ENCODE results near the gene TBC1D22A.
"Not testable (repeated sequence)": the region's sequence is repeated elsewhere in the genome, so short reads cannot be mapped to it uniquely, and the experiment has no call there.

TBC1D22A gene

DNA sequence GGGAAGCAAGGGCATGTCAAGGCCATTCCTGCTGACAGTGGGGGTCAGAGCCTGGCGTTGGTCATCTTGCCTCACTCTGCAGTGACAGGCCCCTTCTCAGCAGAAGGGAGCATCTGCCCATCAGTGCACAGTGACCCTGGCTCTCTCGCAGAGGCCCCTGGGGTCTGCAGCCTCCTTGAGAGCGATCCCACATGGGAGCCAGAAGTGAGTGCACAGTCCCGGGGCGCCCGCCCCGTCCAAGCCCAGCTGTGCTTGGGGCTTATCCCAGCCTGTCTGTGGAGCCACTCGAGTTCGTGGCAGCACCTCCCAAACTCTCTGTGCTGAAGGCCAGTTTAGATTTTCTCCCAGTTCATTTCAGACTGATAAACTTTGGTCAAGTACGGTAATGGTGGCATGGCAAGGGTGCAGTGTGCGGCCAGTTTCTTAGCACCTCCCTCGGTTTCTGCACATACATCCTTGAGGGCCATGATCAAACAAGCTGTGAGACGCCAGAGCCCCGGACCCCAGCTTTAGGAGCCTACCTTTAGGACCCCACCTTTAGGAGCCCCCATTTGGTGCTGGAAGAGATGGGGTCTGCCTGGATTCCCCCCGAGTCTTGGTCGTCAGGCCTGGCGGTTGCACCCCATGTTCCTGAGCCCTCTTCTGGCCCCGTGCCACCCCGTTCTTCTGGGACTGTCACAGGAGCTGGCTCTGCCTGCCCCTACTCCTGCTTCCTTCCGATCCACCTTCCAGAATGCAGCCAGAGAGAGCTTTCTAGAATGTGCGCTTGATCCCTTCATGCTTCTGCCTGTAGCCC is 369.4 kb downstream of the TBC1D22A start:
- no peak for DNase-seq

DNA sequence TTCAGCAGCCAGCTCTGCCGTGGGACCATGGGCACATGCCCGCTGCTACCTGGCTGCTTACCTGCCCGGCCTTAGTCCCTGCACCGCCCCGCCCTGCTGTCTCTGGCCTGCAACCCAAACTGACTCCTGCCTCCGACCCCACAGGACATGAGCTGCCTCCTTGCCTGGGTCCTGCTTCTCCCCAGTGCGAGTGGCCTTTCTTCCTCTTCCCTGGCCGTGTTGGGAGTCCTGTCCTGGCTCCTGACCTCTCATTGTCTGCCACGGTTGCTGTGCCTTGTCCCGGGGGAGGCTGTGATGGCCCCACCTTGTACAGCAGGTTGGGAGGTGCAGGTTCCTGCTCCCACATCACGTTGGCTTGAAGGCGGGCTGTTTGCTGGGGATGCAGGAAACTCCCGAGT is 370.0 kb downstream of the TBC1D22A start:
- no peak for DNase-seq

DNA sequence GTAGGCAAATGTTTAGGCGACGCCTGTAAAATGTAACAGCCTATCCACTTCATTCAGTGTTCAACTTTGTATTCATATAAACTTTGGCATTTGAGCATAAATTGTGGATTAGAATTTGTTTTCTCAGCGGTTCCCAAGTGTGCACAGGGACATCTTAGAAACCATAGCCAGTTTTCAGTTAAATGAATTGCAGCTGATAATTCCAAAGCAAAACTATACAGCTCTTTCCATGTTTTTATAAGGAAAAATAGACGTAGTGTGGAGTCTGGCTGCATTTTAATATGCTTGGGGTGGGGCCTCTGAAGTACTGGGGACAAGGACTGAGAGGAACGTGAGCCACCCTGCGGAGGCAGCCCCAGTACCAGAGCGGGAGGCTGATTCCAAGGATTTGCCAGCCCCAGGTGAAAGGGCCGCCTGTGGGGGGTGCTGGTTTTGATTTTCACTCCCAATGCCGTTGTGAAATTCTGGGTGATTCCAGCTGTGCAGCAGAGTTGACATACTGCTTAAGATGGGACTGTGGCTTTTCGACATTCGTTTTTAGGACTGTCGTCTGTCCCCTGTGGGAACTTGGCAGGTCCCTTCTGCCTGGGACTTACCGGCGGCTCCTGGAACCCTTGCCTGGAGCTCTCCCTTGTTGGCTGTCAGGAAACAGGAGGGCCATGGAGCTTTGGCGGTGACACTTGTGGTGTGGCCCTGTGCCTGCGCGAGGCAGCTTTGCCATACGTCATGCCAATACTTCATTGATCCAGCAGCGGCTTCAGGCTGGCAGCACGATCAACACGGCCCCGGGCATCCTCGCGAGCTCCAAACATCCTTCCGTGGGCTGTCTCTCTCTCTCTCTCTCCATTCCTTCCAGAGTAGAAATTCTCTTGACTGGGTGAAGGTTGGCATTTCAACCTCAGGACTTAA is 370.9 kb downstream of the TBC1D22A start:
- no peak for DNase-seq

DNA sequence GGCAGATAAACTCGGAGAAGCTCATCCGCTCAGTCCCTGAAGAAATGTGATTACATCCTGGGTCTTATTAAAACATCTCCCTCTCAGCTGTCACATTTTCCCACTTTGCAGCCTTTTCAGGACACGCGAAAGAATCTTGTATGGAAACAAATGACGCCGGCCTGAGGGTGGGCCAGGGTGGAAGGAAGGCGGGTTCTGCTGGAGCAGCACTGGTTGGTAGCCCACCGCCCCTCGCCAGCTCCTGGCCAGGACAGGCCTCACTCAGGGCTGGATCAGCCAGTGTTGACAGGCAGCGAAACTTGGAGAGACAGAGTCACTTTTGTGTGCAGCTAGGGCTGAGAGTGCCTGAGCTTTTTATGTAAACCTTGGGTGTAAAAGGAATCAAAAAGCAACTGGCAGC is 371.8 kb downstream of the TBC1D22A start:
- DNase-seq = no peak

DNA sequence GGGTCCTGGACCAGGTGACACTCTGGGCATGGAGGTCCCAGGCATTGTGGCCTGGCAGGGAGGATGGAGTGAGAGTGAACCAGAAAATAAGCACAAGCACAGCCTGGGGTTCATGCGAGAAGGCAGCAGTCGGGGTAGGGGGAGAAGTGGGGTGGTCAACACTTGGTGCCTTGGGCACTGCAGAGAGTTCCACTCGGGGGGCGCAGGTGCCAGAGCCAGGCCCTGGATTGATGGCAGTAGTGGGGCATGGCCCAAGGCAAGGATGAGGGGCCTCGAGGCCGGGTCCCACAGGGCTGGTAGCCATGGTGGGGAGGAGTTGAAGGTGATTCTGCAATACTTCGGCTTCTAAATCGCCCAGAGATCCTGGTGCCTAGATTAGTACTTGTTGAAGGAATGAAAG is 372.9 kb downstream of the TBC1D22A start:
- DNase-seq = no peak

DNA sequence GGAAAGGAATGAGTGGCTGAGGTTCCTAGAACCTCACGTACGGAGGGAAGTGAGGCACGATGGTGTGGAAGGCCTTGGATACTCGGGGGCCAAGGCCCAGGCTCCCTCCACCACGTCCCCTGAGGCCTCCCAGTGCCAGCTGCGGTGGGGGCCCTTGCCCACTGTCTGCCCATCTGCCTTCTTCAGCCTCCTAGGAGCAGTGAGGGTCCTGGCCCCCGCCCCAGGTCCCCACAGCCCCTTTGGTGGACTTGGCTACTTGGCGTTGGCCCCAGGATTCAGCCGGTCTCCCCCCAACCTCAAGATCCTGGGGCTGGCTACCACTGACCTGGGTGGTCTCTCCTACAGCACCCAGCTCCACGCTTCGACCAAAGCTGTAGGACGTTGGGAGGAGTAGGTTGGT is 373.6 kb downstream of the TBC1D22A start:
- no peak for DNase-seq

DNA sequence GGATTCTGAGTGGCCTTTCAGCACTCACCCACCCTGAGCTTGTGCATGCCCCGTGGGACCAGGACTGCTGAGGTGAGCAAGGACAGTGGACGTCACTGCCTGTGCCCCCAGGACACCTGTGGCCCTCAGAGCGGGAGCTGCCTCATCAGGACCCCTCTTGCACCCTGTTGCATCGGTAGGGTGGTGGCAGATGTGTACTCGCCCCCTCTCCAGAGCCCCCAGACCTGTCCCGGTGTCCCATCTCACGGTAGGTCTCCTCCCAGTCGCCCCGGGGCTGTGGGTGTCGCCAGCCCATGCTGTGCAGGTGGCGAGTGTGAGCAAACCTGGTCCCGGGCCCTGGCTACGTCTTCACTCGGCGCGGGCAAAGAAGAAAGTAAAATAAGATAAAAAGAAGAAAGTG is 374.2 kb downstream of the TBC1D22A start:
- DNase-seq = no peak

DNA sequence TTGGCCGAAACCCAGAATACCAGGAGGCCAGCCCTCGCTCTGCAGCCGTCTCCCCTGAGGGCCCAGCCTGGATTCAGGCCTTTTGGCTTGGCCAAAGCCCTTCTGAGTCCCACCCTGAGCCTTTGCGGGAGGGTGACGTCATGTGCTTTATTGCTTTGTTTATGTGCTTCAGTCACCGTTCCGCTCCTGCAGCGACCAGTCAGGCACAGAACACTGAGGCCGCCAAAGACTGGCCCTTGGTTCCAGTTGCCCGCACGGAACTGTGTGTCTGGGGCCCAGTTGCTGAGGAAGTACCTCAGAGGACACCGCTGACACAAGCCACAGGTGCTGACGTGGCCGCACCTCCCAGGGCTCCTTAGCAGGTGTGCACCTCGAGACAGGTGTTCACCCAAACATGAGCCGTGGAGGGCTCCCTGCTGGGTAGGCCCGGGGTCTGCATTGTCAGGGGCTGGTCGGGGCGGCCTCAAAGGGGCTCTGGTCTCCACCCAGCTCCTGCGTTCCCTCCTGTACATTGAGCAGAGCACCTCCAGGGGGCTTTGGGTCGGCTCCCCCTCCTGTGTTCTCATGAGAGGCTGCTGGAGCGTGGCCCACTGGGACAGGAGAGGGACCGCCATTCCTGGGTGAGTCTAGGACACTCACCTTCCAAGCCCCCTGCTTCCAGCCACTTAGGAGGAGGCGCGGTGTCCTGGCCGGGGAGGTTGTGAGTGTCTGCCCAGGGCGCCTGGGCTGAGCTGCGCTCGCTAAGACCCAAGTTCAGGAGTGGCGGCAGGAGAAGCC is 376.8 kb downstream of the TBC1D22A start:
- no peak for DNase-seq

DNA sequence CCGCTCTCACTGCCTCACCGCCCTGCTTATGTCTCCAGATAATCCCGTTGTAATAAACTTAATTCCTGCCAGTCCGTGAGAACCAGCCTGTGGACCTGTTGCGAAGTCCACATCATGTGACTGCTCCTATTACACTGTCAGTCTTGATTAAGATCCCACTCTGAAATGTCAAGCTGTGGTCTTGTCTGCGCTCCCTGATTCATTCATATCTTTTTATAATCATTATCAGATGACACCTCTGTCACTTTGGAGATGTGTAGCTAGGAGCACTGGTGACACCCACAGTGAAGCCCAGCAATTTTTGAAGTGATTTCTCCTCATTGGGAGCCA is 377.3 kb downstream of the TBC1D22A start:
- no peak for DNase-seq

DNA sequence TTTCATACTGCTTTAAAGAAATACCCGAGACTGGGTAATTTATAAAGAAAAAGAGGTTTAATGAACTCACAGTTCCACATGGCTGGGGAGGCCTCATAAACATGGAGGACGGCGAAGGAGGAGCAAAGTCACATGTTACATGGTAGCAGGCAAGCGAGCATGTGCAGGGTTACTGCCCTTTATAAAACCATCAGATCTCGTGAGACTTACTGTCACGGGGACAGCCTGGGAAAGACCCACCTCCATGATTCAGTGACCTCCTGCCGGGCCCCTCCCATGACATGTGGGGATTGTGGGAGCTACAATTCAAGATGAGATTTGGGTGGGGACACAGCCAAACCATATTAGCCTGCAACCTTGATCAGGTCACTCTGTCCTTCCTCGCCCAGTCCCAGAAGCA is 378.5 kb downstream of the TBC1D22A start:
- DNase-seq = not testable (repeated sequence)

DNA sequence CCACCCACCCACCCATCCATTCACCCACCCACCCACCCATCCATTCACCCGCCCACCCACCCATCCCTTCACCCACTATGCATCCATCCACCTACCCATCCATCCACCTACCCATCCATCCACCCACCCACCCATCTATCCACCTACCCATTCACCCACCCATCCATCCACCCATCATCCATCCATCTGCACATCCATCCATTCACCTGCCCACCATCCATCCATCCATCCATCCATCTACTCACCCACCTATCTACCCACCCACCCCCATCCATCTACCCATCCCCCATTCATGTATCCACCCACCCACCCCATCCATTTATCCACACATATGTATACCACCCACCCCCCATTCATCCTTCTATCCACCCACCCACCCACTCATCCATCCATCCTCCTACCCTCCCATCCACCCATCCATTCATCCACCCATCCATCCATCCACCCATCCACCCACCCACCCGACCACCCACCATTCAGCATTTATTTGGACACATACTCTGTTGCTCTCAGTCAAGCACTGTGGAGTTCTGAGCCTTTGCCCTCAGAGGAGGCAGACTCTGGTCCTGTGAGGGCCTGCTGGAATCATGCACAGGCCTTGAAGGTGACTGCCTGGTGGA is 380.1 kb downstream of the TBC1D22A start:
- no peak for DNase-seq

DNA sequence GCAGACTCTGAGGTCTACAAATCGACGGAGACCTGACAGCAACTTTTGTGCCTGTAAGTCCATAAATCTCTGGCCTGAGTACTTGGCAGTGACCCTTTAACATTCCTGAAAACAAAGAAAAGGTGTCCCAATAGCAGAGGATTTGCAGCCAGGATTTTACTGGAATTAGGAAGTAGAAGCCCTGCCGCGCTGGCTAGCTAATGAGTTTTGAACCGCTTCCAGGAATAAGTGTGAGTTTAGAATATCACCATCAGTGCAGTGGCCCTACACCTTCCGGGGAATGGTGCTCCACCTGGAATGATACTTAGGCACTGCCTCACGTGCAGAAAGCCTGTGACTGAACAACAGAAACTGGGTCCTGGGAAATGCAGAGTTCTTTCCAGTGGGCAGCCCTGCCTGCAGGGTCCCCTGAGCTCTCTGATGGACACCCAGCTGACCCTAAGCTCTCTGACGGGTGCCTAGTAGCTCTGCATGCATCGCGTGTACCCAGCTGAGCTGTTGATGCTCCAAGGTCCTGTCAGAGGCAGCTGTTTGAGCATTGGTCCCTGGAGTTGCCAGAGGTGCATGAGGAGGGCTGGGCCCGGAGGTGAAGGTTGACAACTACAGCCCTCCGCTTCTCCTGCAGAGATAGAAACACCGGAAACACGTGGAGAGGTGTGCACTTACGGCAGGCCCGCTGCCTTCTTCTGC is 380.9 kb downstream of the TBC1D22A start:
- DNase-seq = no peak

DNA sequence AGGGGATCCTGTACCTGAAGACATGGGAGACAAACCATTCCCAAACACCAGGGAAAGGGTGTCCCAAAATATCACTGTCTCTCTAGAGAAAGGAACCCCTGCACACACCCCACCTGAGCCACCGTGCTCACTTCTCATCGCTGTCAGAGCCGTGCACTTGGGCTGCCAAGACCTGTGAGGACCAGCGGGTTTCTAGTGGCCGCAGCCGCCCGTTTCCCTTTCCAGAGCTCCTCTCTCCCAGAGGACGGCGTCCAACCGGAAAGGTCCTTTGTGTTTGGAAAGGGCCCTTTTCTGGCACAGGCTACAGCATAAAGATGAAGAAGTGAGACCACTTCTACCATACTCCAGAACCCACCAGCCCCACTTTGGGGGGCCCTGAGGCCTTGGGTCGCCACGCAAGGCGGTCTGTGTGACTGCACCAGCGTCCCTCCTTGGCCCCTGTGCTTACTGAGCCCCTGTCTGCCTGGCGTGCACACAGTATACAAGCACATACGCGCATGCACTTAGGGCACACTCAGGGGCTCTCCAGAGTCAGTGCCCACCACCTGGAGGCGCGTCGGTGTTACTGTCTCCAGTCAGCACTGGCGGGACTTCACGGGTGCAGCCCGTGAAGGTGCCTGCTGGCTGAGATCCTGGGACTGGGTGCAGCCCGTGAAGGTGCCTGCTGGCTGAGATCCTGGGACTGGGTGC is 381.8 kb downstream of the TBC1D22A start:
- no peak for DNase-seq

DNA sequence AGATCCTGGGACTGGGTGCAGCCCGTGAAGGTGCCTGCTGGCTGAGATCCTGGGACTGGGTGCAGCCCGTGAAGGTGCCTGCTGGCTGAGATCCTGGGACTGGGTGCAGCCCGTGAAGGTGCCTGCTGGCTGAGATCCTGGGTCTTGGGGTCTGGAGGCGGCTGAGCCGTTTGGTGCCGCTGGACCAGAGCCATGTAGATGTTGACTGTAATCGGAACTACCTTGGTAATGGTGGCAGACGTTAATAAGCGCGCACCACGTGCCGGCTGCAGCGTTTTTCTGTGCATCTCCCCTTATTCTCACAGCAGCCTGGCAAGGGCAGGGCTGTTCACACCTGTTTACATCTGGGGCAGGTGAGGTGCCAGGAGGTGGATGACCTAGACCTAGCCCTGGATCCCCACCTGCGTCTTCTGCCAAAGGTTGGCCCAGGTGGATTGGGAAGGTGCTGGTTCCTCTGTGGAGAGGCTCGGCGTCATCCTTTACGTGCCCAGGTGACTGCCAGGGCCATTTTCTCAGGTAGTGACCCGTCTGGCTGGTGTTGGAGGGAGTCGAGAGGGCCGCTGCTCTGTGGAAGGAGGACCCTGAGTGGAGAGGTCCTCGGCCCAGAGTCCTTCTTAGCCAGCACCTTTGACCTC is 382.5 kb downstream of the TBC1D22A start:
- no peak for DNase-seq

DNA sequence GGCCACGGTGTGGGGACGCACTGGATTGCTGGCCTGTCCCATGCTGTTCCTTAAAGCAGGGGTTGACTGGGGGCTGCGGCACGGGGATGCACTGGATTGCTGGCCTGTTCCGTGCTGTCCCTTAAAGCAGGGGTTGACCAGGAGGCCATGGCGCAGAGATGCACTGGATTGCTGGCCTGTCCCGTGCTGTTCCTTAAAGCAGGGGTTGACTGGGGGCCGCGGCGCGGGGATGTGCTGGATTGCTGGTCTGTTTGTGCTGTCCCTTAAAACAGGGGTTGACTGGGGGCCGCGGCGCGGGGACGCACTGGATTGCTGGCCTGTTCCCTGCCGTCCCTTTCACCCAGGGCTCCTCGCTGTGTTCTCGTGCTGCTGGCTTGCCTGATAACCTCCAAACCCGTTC is 383.4 kb downstream of the TBC1D22A start:
- DNase-seq = no peak

DNA sequence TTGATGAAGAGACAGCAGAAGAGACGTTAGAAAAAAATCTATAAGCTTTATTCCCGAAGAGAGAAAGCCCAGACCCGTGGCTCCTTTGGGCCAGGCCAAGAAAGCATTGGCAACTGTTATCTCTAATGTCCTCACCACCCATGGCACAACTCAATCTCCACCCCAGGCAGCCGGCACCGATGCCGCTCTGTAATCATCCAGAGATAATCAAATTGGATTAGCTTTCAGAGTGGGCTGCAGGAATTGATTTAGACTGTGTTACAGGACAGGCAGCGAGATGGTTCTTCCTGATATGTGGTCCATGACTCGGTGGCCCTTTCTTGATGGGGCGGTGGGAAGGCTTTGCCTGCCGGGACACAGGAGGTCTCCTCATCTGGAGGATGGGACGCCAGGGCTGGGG is 383.9 kb downstream of the TBC1D22A start:
- DNase-seq = no peak

DNA sequence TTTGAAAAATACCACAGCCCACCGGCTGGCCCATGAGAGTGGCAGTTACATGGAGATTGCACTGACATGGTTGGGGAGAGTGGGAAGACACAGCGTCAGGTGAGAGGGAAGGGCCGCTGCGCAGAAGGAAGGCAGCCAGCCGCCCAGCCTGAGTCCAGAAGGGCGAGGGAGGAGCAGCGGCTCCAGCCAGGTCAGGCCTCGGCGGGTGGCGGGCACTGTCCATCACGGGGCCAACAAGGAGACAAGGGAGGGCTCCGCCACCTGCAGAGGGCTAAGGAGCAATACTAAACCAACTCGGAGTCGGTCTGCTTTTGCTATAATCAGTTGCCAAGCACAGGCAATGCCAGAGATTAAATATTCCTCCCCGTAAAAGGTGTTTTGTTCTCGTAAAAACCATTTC is 384.5 kb downstream of the TBC1D22A start:
- DNase-seq = no peak

DNA sequence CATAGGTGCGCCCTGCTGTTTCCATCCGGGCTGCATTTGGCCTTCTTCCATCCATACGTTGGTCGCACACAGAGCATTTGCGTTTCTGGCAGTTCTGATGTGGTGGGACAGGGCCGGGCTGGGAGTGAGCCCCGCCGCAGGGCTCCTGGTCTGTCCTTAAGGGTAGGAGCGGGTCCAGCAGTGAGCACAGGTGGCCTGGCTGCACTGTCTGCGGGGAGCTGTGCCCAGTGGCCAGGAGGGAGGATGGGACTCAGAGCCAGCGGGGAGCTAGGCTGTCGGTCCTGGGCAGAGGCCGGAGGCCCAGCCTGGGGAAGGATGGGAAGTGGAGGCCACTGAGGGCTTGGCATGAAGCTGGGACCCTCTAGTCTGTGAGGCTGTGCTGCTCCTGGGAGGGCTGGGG is 385.1 kb downstream of the TBC1D22A start:
- DNase-seq = no peak

DNA sequence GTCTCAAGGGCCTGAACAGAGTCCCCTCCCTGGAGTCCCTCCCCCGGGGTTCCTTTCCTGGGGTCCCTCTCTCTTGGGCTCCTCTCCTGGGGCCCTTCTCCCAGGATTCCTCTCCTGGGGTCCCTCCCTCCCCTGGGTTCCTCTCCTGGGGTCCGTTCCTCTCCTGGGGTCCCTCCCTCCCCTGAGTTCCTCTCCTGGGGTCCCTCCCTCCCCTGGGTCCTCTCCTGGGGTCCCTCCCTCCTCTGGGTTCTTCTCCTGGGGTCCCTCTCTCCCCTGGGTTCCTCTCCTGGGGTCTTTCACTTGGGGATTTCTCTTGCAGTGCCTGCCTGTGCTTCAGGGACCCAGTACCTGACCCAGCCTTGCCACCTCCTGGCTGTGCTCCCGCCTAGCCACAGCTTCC is 386.1 kb downstream of the TBC1D22A start:
- no peak for DNase-seq

DNA sequence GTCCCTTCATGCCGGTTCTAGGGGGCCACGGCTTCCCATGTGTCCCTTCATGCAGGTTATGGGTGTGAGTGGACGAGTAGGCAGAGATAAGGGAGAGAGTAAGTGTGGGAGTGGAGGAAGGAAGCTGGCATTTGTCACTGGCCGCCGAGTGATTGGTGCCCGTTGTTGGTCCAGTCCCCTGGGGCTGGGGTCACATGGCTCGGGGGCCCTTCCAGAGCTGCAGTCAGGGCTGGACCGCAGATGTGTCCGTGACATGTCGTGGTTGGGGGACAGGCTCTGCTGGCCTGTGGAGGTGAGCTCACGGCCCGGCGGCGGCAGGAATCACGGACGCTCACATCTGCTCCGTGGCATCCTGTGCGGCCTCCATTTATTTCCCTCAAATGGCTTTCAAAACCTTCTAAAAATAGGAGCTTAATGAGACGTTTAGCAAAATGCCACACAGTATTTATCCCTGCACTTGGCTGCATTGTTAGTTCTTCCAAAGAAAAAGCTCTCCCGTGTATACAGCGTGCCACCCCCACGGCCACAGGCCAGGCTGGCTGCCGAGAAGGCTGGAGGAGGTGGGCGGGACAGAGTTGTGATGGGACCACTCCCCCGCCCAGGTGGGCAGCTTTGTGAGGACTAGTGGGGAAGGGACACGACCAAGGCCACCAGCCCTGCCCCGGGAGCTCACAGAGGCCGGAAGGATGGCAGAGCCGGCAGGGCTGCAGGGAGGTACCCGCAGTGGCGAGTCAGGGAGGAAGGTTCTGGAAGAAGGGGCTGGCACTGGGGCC is 386.7 kb downstream of the TBC1D22A start:
- no peak for DNase-seq

DNA sequence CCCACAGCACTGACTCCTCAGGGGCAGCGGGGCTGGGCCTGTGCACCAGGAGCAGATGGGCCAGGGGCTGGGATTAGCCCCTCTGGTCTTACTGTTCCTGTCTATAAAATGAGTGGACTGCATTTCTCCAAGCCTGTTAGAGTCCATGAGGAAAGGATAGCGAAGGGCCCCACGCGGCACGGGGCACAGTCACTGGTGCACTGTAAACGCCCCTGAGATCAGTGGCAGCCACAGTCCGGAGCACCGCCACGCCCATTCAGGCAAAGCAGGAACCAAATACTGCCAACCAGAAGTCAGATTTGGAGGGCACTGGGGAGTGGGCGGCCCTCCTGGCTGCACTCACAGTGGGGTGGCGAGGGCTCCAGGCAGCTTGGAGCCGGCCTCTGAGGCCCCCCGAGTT is 387.5 kb downstream of the TBC1D22A start:
- DNase-seq = no peak
